ENCODE measurements around the gene ST6GAL1. TPM values are rescaled to one million over a fixed set of nuclear protein-coding genes. Genes with fewer than 3 reads are reported as not detected.

Gene ST6GAL1
- total RNA-seq, 1 experiment from 2014 or later = 15.6 TPM

DNA sequence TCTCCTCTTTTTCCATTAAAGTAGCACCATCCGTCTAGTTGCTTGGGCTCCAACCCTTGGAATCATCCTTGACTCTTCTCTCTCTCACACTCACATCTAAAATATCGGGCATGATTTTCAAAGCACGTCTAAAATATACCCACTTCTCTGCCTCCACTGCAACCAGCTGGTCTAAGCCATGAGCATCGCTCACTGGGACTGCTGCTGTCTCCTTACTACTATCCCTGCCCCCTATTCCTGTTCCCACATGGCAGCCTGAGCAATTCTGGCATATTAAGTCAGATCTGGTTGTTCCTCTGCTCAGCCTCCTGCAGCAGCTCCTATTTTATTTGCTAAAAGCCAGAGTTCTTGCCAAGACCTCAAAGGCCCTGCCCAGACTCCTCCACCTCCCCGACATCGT is 53.7 kb downstream of the ST6GAL1 start:
- no peak for ATAC-seq
- no TSS peak for BruUV-seq (replicated peaks)
- intact Hi-C loops (cut with micrococcal nuclease) = no loop called here

DNA sequence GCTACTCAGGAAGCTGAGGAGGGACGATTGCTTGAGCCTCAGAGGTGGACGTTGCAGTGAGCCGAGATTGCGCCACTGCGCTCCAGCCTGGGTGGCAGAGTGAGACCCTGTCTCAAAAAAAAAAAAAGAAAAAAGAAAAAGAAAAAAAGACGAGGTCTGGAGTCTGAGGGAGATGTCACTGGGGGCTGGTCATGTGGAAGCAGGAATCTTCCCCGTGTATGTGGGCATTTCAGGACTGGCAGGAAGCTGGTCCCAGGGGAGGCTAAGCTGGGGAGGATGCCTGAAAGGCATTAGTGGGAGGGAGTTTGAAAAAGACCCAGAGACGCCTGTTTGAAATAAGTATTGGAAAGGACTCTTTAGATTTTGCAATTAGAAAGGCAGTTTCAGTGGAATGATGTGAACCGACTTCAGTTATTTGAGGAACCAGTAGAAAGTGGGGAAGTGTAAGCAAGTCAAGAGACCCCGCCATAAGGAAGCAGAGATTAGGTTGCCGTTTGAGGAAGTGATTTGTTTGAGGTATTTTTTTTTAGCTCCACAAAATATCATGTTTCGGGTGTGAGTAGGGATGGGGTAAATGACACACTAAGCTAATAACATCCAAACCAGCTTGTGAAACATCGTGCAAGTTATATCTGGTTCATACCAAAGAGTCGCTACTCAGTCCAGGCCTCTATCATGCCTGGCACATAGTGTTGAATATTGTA is 55.5 kb downstream of the ST6GAL1 start:
- BruUV-seq (replicated peaks) = no TSS peak
- H3K9ac ChIP-seq (ENCODE audit: low read length) = no peak overlapping the region
- intact Hi-C loops (cut with micrococcal nuclease) = no loop called here
- H3K27me3 ChIP-seq (ENCODE audit: insufficient read depth, low read length) = no peaks in the 10 kb centered on the region
- ATAC-seq (no peak), DNase-seq (ENCODE audit: low read depth, low spot score) (no peak)
- H3K9me2 ChIP-seq (ENCODE audit: insufficient read depth) = no peaks in the 10 kb centered on the region
- RAD21 ChIA-PET (ENCODE audit: low non-redundant PET in 1 of 2, low total read pairs in 2 of 2, uncharacterized antibody in 2 of 2, unreplicated experiment in 2 of 2) = no interaction called here
- H3K79me2 ChIP-seq (ENCODE audit: insufficient read depth, low read length) = no peaks in the 10 kb centered on the region
- H3K27ac ChIP-seq (ENCODE audit: low read depth, low read length) = no peak overlapping the region
- no peaks in the 10 kb centered on the region for H3K9me3 ChIP-seq (ENCODE audit: control insufficient read depth in 1 of 2, insufficient read depth in 1 of 2, low read depth in 1 of 2, low read length in 2 of 2)
- no peak for TF ChIP-seq FOSL1 (IDR thresholded peaks at IDR 0.05; ENCODE audit: low read depth)
- no peak for TF ChIP-seq SP1 (IDR thresholded peaks at IDR 0.05; ENCODE audit: low read depth)
- TF ChIP-seq, protein P1, sequence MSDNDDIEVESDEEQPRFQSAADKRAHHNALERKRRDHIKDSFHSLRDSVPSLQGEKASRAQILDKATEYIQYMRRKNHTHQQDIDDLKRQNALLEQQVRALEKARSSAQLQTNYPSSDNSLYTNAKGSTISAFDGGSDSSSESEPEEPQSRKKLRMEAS (IDR thresholded peaks at IDR 0.05) = no peak
- TF ChIP-seq YY1 (IDR thresholded peaks at IDR 0.05; ENCODE audit: extremely low read depth, insufficient replicate concordance, low read depth, low read length) = no peak
- no peak for TF ChIP-seq RAD21 (IDR thresholded peaks at IDR 0.05; ENCODE audit: low read depth)
- TF ChIP-seq CBX3 (IDR thresholded peaks at IDR 0.05; ENCODE audit: low read depth) = no peak
- TF ChIP-seq CEBPB (IDR thresholded peaks at IDR 0.05; ENCODE audit: low read depth) = no peak
- no peak for TF ChIP-seq EZH2 (IDR thresholded peaks at IDR 0.05)
- CTCF ChIA-PET = no interaction called here
- H3K4me1 ChIP-seq (ENCODE audit: control insufficient read depth in 1 of 2, insufficient read depth in 2 of 2, low read length in 2 of 2) = peaks cover 9 to 17% of the 10 kb centered on the region in 2 experiments
- H3K36me3 ChIP-seq (ENCODE audit: control insufficient read depth in 1 of 2, insufficient read depth in 2 of 2, low read length in 2 of 2) = no peaks in the 10 kb centered on the region
- H2AFZ ChIP-seq (ENCODE audit: low read depth, low read length, poor library complexity, severe bottlenecking) = no peak overlapping the region
- POLR2A ChIA-PET = interaction anchor here (0.9 kb wide), 1 partner anchor 8 kb away, joined by 5 read pairs; no protein-coding TSS in a partner anchor
- H4K20me1 ChIP-seq (ENCODE audit: insufficient read depth) = no peaks in the 10 kb centered on the region
- H3K4me3 ChIP-seq (replicated peaks in 1 of 2; ENCODE audit: low read depth in 1 of 2, low read length in 2 of 2) = no peak overlapping the region
- no peak overlapping the region for H3K4me2 ChIP-seq (ENCODE audit: low read length)

More for the DNA sequence above, 53.7 kb downstream of the ST6GAL1 start:
- Histone ChIP-seq H3K27me3 (ENCODE audit: insufficient read depth, low read length) (no peaks in the 10 kb centered on the region), H3K9me3 (ENCODE audit: control insufficient read depth in 1 of 2, insufficient read depth in 1 of 2, low read depth in 1 of 2, low read length in 2 of 2) (no peaks in the 10 kb centered on the region), H2AFZ (ENCODE audit: low read depth, low read length, poor library complexity, severe bottlenecking) (no peak overlapping the region), H3K4me1 (ENCODE audit: control insufficient read depth in 1 of 2, insufficient read depth in 2 of 2, low read length in 2 of 2) (no peaks in the 10 kb centered on the region; a peak in 1 of 4 replicates), H3K9ac (ENCODE audit: low read length) (no peak overlapping the region), H3K4me3 (replicated peaks in 1 of 2; ENCODE audit: low read depth in 1 of 2, low read length in 2 of 2) (no peak overlapping the region), H3K9me2 (ENCODE audit: insufficient read depth) (no peaks in the 10 kb centered on the region), H3K36me3 (ENCODE audit: control insufficient read depth in 1 of 2, insufficient read depth in 2 of 2, low read length in 2 of 2) (no peaks in the 10 kb centered on the region), H3K4me2 (ENCODE audit: low read length) (no peak overlapping the region), H4K20me1 (ENCODE audit: insufficient read depth) (no peaks in the 10 kb centered on the region), H3K79me2 (ENCODE audit: insufficient read depth, low read length) (no peaks in the 10 kb centered on the region), H3K27ac (ENCODE audit: low read depth, low read length) (no peak overlapping the region)
- ChIA-PET RAD21 (ENCODE audit: low non-redundant PET in 1 of 2, low total read pairs in 2 of 2, uncharacterized antibody in 2 of 2, unreplicated experiment in 2 of 2) (no interaction called here), POLR2A (no interaction called here), CTCF (no interaction called here)
- DNase-seq (ENCODE audit: low read depth, low spot score) = no peak
- no peak for TF ChIP-seq CEBPB (IDR thresholded peaks at IDR 0.05; ENCODE audit: low read depth)
- no peak for TF ChIP-seq SP1 (IDR thresholded peaks at IDR 0.05; ENCODE audit: low read depth)
- TF ChIP-seq, protein P2, sequence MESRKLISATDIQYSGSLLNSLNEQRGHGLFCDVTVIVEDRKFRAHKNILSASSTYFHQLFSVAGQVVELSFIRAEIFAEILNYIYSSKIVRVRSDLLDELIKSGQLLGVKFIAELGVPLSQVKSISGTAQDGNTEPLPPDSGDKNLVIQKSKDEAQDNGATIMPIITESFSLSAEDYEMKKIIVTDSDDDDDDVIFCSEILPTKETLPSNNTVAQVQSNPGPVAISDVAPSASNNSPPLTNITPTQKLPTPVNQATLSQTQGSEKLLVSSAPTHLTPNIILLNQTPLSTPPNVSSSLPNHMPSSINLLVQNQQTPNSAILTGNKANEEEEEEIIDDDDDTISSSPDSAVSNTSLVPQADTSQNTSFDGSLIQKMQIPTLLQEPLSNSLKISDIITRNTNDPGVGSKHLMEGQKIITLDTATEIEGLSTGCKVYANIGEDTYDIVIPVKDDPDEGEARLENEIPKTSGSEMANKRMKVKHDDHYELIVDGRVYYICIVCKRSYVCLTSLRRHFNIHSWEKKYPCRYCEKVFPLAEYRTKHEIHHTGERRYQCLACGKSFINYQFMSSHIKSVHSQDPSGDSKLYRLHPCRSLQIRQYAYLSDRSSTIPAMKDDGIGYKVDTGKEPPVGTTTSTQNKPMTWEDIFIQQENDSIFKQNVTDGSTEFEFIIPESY (IDR thresholded peaks at IDR 0.05; ENCODE audit: extremely low read depth, insufficient replicate concordance, low read length) = no peak

Measured in HCT116 (cell line).